ENCODE measurements around the gene ZNF207. TPM values are rescaled to one million over a fixed set of nuclear protein-coding genes. Genes with fewer than 3 reads are reported as not detected.

The ZNF207 gene
- total and polyA plus RNA-seq, 9 of the 15 experiments (the other 6 are each of a cell fraction or from before 2014, with no cell fraction given), result 123 to 370 (median 250) TPM

- peak in 1 of 2 experiments; percentile 96; a peak in 2 of 4 replicates for TF ChIP-seq BCLAF1 (IDR thresholded peaks at IDR 0.05; ENCODE audit: borderline replicate concordance in 1 of 2, control insufficient read depth in 1 of 2, low read depth in 2 of 2, low read length in 1 of 2)
- TF ChIP-seq KDM4B (IDR thresholded peaks at IDR 0.05; ENCODE audit: borderline replicate concordance in 2 of 2, low read depth in 1 of 2), result peak in 1 of 2 experiments; percentile 92; a peak in 2 of 4 replicates
- no peak for TF ChIP-seq ZZZ3 (IDR thresholded peaks at IDR 0.05)
- TF ChIP-seq ZNF512 (tag; IDR thresholded peaks at IDR 0.05), result no peak
- no peak for TF ChIP-seq ZNF217 (CRISPR knock-in tag; IDR thresholded peaks at IDR 0.05)
- peak; percentile 81 for TF ChIP-seq NFATC3 (IDR thresholded peaks at IDR 0.05)
- TF ChIP-seq PHTF2 (CRISPR knock-in tag; IDR thresholded peaks at IDR 0.05), result no peak
- peak; percentile 79 for TF ChIP-seq MYC (IDR thresholded peaks at IDR 0.05; ENCODE audit: low read depth, low read length)
- peak; percentile 47; the same call in 1 of the 2 replicates for TF ChIP-seq MYC (CRISPR knock-in tag; IDR thresholded peaks at IDR 0.05; ENCODE audit: borderline replicate concordance, low read depth)
- no peak for TF ChIP-seq PATZ1 (CRISPR knock-in tag; IDR thresholded peaks at IDR 0.05; ENCODE audit: borderline replicate concordance)
- TF ChIP-seq BCOR (IDR thresholded peaks at IDR 0.05), result peak; percentile 35; the same call in 1 of the 2 replicates
- TF ChIP-seq ZNF589 (CRISPR knock-in tag; IDR thresholded peaks at IDR 0.05; ENCODE audit: low read depth), result 0 out of 2 replicates have a peak, but pooled peaks have one; percentile 63
- peak; percentile 41 to 67; a peak in 3 of 4 replicates for TF ChIP-seq SIX5 (IDR thresholded peaks at IDR 0.05; ENCODE audit: borderline replicate concordance in 1 of 2, insufficient read depth in 1 of 2, low read depth in 1 of 2, low read length in 2 of 2)
- no peak for TF ChIP-seq CTCFL (IDR thresholded peaks at IDR 0.05; ENCODE audit: borderline replicate concordance, insufficient read depth, low read depth, low read length, poor library complexity, severe bottlenecking)
- peak; percentile 69; the same call in 1 of the 2 replicates for TF ChIP-seq THRAP3 (IDR thresholded peaks at IDR 0.05; ENCODE audit: borderline replicate concordance)
- peak; percentile 60 for TF ChIP-seq L3MBTL2 (IDR thresholded peaks at IDR 0.05)
- TF ChIP-seq NONO (IDR thresholded peaks at IDR 0.05; ENCODE audit: low read depth in 2 of 2, low read length in 1 of 2), result peak; percentile 7 to 91; a peak in 2 of 4 replicates
Observed at GRCh38 chr17:32341857-32342602, 7.9 kb upstream of the ZNF207 start, which contains the start of gene C17orf75 (continued).
